Keratinocyte (primary cell): Measurements from ENCODE around the gene TRPC4.

Source experiments
- CTCF ChIP-seq, 3 experiments: IDR thresholded peaks in 1 of 3; conservative IDR thresholded peaks in 1 of 3; optimal IDR thresholded peaks in 1 of 3; 2 replicates in 2 of 3; 3 replicates in 1 of 3; pipeline versions ENCODE3 to v1.5.1; 2011; ENCODE audit warnings: low read length in 3 of 3, mild to moderate bottlenecking in 3 of 3, moderate library complexity in 2 of 3, control low read depth in 1 of 3, inconsistent platforms in 1 of 3; ENCODE audit not compliant: insufficient read depth in 2 of 3; ENCODE audit errors: extremely low read depth in 1 of 3
- EZH2 ChIP-seq: IDR thresholded peaks from one replicate; pipeline ENCODE4 v1.6.1; 2012; ENCODE audit warnings: inconsistent platforms, mild to moderate bottlenecking, low read length, moderate library complexity

- TF ChIP-seq CTCF (optimal IDR thresholded peaks at IDR 0.05 in 1 of 3, IDR thresholded peaks at IDR 0.05 in 1 of 3, conservative IDR thresholded peaks at IDR 0.05 in 1 of 3; ENCODE audit: extremely low read depth in 1 of 3, insufficient read depth in 2 of 3, low read length in 3 of 3) (no peak), EZH2 (no peak)
These were observed 53.3 kb downstream of the TRPC4 start for GRCh38 chr13:37816276-37816675.
